ENCODE data around the gene TNFRSF9.

The TNFRSF9 gene

GRCh38 chr1:7879228-7879627, 61.4 kb downstream of the TNFRSF9 start:
- DNase-seq (ENCODE audit: insufficient read length, low spot score) (no peak), FAIRE-seq (no peak)

GRCh38 chr1:7878027-7878426, 62.6 kb downstream of the TNFRSF9 start:
- DNase-seq (ENCODE audit: insufficient read length, low spot score): no peak
- no peak for FAIRE-seq

DNA sequence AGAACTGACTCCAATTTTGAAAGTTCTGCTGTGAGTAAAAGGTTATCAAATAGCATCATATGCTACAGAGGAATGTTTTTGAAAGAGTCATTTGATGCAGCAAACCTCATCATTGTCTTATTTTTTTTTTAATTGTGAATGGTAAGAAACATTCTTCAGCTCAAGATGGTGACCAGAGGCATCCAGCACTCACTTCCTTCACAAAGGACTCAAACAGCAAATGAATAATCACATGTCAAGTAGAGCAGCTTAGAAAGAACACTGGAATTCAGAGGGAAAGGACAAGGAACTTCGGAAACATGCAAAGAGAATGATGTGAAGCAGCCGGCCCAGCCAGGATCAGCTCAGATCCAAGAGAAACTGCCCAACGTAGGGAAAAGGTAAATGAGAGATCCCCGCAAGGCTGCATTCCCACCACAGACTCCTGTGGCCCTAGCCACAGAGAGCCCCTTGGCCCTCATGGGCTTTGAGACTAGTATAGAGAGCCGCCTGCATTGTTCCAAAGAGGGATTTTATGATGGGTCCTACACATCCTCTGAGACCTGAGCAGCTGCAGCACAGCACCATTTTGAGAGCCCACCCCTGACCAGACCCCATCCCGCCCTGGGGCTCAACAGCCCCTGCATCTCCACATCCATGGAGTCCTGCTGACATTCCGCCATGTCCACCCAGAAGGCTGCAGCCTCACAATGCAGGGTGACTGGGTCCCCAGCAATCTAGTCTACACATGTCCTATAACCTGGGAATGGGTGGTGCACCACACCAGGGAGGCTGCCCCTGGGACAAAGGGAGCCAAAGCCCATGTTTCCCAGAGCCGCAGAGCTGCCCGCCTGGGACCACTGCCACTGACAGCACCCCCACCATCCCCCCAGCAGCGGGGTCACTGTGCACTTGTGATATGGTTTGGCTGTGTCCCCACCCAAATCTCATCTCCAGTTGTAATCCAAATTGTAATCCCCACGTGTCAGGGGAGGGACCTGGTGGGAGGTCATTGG, 66.5 kb downstream of the TNFRSF9 start:
- DNase-seq (ENCODE audit: insufficient read length, low spot score): no peak
- FAIRE-seq: no peak

DNA sequence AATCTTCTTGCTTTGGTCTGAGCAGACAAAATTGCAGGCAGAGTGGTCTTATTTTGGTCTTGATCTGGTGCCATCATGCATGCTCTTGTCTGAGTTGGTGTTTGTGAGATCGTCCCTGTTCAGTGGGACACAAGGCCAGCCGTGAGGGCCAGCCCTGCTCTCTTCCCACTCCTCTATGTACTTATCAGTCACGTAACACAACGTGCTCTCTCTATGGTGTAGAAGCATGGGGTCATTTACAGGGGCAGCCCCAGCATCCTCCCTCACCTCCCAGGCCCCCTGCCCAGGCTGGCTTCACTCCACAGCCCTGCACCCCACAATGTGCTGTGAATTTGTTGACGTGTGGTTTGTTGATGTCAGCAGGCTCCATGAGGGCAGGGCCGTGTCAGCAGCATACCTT, 69.5 kb downstream of the TNFRSF9 start:
- no peak for FAIRE-seq

DNA sequence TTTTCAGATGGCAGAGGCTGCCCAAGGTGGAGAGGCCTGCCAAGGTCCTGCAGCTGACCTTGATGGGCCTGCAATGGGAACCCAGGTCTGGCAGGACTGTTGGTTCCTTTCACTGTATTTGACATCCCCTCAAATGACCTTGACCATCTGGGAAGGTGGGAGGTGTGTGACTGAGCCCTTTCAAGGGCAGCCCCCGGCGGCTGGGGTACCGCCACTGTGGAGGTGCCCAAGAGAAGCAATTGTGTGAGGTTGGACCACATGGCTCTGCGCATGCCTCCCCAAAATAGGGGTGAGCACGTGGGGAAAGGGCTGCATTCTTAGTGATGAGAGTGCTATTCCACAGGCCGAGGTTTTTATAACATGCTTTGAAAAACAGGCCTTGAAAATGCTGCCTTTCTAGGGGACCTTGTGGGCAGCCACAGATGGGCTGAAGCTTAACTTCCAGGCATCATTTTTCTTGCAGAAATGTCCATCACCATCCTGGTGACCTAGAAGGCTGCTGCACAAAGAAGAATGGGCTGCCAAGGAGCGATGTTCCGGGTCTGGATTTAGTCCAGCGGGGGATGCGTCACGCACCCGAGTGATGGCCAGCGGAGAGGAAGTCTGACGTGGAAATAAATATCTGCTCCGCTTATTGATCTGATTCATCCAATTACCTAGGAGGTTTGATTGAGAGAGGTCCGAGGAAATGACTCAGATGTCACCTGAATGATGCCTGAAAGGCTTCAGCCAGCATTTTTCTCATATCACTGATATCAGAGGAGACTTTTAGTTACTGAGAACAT, 71.3 kb downstream of the TNFRSF9 start:
- DNase-seq (ENCODE audit: insufficient read length, low spot score) (no peak), FAIRE-seq (no peak)

More for the DNA sequence above, 69.5 kb downstream of the TNFRSF9 start:
- no peak for DNase-seq (ENCODE audit: insufficient read length, low spot score)

DNA sequence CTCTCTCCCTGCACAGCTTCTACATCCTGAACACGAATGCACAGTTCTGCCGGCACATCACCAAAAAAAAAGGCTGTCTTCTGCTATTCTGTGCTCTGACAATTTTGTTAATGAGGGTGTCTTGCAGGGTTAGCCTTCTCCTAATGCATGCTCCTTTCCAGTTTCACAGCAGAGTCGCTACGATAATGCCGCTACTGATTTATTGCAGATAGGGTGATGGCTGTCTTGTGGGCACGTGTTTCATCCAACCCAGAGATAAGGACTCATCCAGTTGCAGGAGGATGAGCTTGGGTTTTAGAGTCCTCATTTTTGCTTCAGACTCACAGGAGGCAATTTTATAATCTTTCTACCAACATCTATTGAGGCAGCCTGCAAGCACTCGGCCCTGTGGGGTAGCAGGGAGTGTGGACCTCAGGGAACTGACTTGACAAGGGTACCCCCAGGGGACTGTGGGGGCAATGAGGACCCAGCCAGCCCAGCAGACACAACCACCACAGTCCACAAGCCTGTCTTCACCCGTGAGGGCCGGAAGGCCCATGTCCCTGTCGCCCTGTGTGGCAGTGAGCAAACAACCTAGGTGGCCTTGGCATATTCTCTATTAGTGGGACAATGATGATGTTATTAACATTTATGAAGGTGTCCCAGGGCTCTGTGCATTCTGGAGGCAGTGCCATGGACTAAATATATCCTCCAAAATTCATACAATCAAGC, 72.4 kb downstream of the TNFRSF9 start:
- FAIRE-seq: no peak
- no peak for DNase-seq (ENCODE audit: insufficient read length, low spot score)

DNA sequence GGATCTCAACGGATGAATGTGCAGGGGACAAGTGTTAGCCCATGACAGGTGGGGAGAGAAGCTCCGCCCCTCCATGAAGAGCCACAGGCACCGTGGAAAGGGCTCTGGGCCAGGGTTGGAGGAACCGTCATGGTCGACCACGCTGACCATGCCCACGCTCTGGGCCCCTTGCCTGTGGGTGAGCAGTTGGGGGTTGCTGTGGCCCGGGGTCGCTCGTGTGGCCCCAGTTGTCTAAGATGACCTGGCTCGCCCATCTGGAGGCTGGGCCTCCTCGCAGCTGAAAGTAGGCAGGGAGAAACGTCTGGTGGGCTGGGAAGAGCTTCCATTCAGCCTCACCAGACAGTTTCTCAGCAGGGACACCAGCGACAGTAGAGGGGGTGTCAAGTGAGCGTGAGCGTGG, 74.7 kb downstream of the TNFRSF9 start:
- DNase-seq (ENCODE audit: insufficient read length, low spot score) (no peak), FAIRE-seq (no peak)

Measured in HTR-8/SVneo (cell line).